Lung (tissue), 12 donors: ENCODE data around the gene IL20RA. TPM values are rescaled to one million over a fixed set of nuclear protein-coding genes. Genes with fewer than 3 reads are reported as not detected.

ENCODE experiments used
- ATAC-seq: fragments of 200-7000 bp; cut with Tn5 transposase; one replicate; pipeline ENCODE4 v1.9.1; 2020; ENCODE audit warnings: moderate number of reproducible peaks; ENCODE audit not compliant: insufficient read depth, low FRiP score
- DNase-seq, 3 donors: peaks; one replicate each; pipeline ENCODE4 v3.0.0-alpha.2; 2013 to 2017
- H3K27ac ChIP-seq, 2 donors: one replicate each; pipeline ENCODE4 v1.5.1; 2013; ENCODE audit warnings: mild to moderate bottlenecking in 2 of 2, moderate library complexity in 2 of 2, control low read depth in 1 of 2, inconsistent platforms in 1 of 2, low read depth in 1 of 2, low read length in 1 of 2
- H3K27me3 ChIP-seq, 3 donors: one replicate each; pipeline ENCODE4 v1.5.1; 2013; ENCODE audit warnings: low read length in 2 of 3; ENCODE audit not compliant: control insufficient read depth in 3 of 3, insufficient read depth in 3 of 3
- H3K36me3 ChIP-seq, 4 donors: one replicate each; pipeline ENCODE4 v1.5.1; 2013; ENCODE audit warnings: low read length in 4 of 4, mild to moderate bottlenecking in 1 of 4, moderate library complexity in 1 of 4; ENCODE audit not compliant: control insufficient read depth in 4 of 4, insufficient read depth in 4 of 4
- H3K4me1 ChIP-seq, 5 donors: one replicate each; pipeline ENCODE4 v1.5.1; 2013; ENCODE audit warnings: low read length in 5 of 5, mild to moderate bottlenecking in 2 of 5, moderate library complexity in 1 of 5; ENCODE audit not compliant: control insufficient read depth in 5 of 5, insufficient read depth in 5 of 5
- H3K4me3 ChIP-seq: one replicate; pipeline ENCODE4 v1.5.1; 2013; ENCODE audit warnings: mild to moderate bottlenecking, control low read depth, moderate library complexity
- H3K9ac ChIP-seq, 2 donors: one replicate each; pipeline ENCODE4 v1.5.1; 2013; ENCODE audit warnings: low read length in 2 of 2, control low read depth in 1 of 2; ENCODE audit not compliant: insufficient read depth in 1 of 2
- H3K9me3 ChIP-seq, 4 donors: one replicate each; pipeline ENCODE4 v1.5.1; 2013; ENCODE audit warnings: low read length in 3 of 4, mild to moderate bottlenecking in 1 of 4, moderate library complexity in 1 of 4; ENCODE audit not compliant: control insufficient read depth in 4 of 4, insufficient read depth in 3 of 4
- WGBS, 2 donors: extraction: QIAGEN DNeasy Blood & Tissue Kit; methylation state at CpG; one replicate each; pipeline ENCODE4 v1.1.7; 2013; 5-methylcytosine and 5-hydroxymethylcytosine counted together
- polyA plus RNA-seq, 2 donors: library from polyadenylated mRNA; stranded (reverse); fragments of 200-250 nt; gene quantifications; one replicate each; pipeline ENCODE4 v1.2.1, GENCODE V29; 2013
- total RNA-seq, 2 donors: library from RNA; depleted of rRNA in 1 of 2; stranded (reverse); fragments of >200 nt in 1 of 2; gene quantifications; one replicate each; pipeline ENCODE4 v1.2.1, GENCODE V29; 2014 to 2021
- TF ChIP-seq, protein P1 (sequence below): IDR thresholded peaks from 2 replicates; pipeline ENCODE4 v1.5.1; 2012; ENCODE audit warnings: mild to moderate bottlenecking; ENCODE audit errors: control extremely low read depth, extremely low read depth
- donor health status: control.
- donor health status: control.
- donor health status: Bipolar disorder and iron deficiency.
- donor health status: healthy.
- donor health status: DM: yes; HTN: yes; CAD: no.

Gene IL20RA
- total and polyA plus RNA-seq, 4 donors: 3.7 to 16.2 (median 6.7) TPM

DNA sequence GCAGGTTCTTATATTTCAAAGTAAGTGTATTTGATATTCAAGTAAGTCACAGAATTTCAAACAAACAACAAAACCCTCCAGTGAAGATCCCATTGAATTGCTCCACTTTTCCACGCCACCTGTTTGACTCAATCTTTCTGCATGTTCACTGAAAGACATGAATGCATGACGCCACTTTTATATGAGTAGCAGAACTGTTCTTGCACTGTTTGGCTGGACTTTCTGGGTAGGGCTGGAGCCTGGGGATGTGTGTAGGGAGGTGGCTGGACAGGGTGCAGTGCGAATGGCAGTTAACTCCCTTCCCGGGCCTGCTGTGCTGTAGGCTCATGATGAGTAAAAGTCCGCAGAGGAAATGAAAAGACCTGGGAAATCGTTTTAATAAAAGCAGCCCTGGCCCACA, 39.7 kb downstream of the IL20RA start:
- ATAC-seq: no peak
- Histone ChIP-seq H3K36me3 (peaks cover 0 to 2% (median 0%) of the 10 kb centered on the region in 4 donors), H3K9me3 (no peaks in the 10 kb centered on the region), H3K9ac (no peak overlapping the region), H3K4me1 (peaks cover 0 to 4% (median 0%) of the 10 kb centered on the region in 5 donors), H3K27ac (no peak overlapping the region), H3K27me3 (no peaks in the 10 kb centered on the region), H3K4me3 (no peak overlapping the region)
- WGBS, 2 donors: 89 to 93% methylated on average over 6 of the region's 6 CpGs
- TF ChIP-seq, protein P1, sequence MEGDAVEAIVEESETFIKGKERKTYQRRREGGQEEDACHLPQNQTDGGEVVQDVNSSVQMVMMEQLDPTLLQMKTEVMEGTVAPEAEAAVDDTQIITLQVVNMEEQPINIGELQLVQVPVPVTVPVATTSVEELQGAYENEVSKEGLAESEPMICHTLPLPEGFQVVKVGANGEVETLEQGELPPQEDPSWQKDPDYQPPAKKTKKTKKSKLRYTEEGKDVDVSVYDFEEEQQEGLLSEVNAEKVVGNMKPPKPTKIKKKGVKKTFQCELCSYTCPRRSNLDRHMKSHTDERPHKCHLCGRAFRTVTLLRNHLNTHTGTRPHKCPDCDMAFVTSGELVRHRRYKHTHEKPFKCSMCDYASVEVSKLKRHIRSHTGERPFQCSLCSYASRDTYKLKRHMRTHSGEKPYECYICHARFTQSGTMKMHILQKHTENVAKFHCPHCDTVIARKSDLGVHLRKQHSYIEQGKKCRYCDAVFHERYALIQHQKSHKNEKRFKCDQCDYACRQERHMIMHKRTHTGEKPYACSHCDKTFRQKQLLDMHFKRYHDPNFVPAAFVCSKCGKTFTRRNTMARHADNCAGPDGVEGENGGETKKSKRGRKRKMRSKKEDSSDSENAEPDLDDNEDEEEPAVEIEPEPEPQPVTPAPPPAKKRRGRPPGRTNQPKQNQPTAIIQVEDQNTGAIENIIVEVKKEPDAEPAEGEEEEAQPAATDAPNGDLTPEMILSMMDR: no peak
- DNase-seq: no peak

DNA sequence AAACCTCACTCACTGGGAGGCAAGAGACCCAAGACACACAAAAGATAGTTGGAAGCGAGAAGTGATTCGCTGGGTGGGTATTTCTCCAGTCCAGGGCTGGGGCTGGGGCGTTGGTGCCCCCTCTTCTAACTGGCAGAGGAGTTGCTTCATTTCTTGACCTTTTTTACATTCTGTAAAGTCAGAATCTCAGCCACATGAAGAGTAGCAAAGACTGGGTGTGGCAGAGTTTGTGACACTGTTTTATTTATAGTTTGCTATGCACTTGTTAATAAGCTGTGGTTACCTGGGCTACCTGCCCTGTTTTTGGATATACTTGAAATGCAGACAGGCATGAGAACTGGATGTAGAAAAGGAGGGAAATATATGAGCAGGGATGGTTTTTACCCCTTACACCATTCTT, 42.3 kb downstream of the IL20RA start:
- Histone ChIP-seq H3K27ac (no peak overlapping the region), H3K27me3 (no peaks in the 10 kb centered on the region), H3K9me3 (no peaks in the 10 kb centered on the region), H3K9ac (no peak overlapping the region), H3K4me1 (peaks cover 0 to 4% (median 0%) of the 10 kb centered on the region in 5 donors), H3K4me3 (no peak overlapping the region), H3K36me3 (no peaks in the 10 kb centered on the region)
- TF ChIP-seq, protein P1: no peak
- no peak for DNase-seq
- ATAC-seq: no peak
- WGBS, 2 donors: 87% methylated on average over 3 of the region's 3 CpGs

DNA sequence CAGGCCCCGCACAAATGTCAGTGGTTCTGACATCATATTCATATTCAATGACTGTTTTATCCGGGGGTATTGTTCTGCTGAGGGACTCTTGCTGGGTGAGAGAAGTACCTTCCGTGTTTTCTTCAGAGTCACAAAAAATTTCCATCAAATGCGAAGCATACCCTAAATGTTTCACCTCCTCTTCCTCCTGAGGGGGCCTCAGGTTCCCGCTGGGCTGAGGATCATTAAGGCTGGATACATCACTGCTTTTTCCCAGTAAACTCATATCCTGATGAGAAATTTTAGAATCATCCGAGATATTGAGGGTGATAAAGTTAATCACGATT, 42.8 kb downstream of the IL20RA start:
- ATAC-seq: no peak

More for the DNA sequence above, 42.8 kb downstream of the IL20RA start:
- no peak overlapping the region for H3K9ac ChIP-seq
- no peaks in the 10 kb centered on the region for H3K36me3 ChIP-seq
- TF ChIP-seq, protein P1: no peak
- peaks cover 0 to 4% (median 0%) of the 10 kb centered on the region in 5 donors for H3K4me1 ChIP-seq
- no peak for DNase-seq
- peaks cover 0 to 1% (median 0%) of the 10 kb centered on the region in 4 donors for H3K9me3 ChIP-seq
- no peak overlapping the region for H3K27ac ChIP-seq
- WGBS, 2 donors: 68 to 74% methylated on average over 7 of the region's 7 CpGs
- no peak overlapping the region for H3K4me3 ChIP-seq
- H3K27me3 ChIP-seq: no peaks in the 10 kb centered on the region
